ENCODE measurements around the gene PLAC9.

PLAC9 gene

DNA sequence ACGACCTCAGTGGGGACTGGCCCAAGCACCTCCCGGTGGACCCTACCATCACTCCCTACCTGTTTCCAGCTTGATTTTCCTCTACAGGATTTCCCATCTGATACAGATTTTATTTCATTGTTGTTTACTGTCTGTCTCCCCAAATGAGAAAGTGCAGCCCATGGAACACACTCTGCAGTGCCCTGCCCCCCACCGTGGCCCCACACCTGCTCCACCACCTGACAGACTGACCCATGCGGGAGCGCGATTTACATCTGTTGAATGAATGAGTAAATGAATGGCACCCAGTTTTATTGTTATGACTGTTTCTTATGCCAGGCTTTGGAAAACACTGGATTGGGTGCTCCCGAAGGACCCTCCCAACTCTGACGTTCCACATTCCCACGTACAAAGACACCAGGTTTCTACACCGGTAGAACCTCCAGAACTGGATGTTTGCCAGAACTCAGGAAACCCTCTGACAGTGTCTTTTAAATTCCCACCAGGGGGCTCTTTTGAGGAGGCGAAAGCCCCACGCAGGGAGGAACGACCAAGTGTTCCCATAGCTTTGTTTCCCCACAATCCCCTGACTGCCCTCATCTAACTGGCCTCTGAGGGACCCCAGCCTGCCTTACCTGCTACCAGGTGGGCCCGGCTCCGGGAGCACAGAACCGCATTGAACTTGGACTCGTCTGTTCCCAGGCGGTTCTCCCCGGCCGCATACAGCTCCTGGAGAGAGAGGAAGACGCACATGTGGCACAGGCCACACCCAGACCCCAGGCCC lies 29.0 kb downstream of the PLAC9 start:
- DNase-seq = no peak

DNA sequence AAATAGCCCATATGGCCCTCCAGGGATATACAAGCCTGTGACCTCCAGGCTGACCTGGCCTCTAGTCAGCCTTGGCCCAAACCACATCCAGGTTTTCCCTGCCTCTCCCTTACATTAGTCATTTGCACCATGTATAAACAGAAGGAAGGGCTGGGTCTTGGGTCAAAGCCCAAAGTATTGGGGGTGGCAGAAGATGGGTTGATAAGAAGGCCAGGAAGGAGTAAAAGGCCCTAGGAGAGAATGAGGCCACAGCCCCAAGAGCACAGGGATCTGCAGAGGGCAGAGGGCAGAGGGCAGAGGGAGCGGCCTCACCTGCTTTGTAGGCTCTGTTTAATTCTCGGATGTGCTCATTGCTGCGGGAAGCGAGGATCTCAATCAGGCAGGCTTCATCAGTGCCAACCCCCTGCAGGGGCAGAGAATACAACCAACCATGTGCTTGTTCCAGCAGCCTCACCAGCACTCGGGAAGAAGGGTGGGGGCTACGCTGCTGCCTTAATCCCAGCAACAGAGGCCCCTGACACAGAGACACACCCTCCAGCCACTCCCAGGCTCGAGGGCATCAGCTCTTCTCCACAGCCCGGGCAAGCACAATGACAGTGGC lies 31.3 kb downstream of the PLAC9 start:
- no peak for DNase-seq

DNA sequence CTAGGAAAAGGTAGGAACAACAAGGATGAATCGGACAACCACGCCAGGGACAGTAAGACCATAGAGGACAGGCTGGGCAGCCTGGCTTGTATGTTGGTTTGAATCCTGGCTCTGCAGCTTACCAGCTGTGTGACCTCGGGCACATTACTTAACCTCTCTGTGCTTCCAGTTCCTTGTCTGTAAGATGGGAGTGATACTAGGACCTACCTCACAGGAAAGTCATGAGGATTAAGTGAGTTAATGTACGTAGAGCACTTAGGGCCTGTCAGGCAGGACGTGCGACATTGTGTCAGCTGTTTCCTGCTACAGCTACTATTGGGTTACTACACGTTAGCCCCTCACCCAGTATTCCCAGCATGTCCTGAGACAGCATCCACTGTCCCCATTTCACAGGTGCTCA lies 32.1 kb downstream of the PLAC9 start:
- no peak for DNase-seq

DNA sequence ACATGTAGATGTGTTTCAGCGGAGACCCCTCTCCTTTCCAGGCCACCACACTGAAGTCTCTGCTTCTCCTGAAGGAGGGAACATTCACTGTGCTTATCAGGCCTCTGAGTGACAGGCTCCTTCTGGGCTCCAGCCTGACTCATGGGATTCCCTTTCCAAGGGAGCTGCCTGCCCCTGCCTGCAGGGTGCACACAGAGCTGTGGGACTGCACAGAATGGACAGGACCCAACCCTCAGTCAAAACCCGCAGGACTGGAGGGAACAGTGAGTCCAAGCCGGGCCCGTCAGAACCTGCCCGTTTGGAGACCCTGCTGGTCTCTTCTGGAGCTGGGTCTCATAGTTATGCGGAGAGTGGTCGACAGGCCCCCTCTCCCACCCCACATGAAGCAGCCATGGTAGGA lies 32.6 kb downstream of the PLAC9 start:
- DNase-seq = no peak

DNA sequence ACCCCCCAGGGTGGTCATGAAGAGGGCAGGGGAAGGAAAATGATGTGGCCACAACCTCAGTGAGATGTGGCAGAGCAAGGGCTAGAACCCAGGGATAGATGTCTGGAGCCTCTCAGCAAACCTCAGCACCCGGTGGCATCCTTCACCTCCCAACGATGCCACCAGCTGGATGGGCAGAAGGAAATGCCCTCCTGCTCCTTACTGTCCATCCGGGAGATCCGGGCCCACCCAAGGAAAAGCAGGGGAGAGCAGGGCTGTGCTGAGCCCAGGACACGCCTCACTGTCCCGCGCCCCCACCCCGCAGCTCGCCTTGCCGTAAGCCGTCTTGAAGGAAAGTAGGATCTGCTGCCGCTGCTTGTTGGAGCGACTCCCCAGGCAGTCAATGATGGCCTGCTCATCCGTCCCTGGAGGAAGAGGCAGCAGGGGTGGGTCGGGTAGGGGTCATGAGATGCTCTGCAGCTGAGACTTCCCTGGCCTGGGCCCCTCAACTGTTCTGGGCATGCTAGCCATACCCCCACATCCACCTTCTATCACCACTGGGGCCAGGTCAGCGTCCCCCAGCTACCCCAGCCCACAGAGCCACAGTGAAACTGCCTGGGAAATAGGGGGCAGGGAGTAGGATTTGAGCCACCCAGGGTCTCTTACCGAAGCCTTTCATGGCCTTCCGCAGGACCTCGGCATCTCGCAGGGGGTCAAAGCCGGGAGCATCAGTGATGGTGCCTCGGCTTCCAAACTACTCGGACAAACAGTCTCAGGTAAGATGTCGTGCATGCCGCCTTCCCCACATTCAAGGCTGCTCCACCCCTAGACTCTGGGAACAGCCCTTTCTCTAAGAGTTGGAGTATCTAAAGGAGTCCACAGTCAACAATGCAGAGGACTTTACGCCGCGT lies 34.3 kb downstream of the PLAC9 start:
- no peak for DNase-seq

DNA sequence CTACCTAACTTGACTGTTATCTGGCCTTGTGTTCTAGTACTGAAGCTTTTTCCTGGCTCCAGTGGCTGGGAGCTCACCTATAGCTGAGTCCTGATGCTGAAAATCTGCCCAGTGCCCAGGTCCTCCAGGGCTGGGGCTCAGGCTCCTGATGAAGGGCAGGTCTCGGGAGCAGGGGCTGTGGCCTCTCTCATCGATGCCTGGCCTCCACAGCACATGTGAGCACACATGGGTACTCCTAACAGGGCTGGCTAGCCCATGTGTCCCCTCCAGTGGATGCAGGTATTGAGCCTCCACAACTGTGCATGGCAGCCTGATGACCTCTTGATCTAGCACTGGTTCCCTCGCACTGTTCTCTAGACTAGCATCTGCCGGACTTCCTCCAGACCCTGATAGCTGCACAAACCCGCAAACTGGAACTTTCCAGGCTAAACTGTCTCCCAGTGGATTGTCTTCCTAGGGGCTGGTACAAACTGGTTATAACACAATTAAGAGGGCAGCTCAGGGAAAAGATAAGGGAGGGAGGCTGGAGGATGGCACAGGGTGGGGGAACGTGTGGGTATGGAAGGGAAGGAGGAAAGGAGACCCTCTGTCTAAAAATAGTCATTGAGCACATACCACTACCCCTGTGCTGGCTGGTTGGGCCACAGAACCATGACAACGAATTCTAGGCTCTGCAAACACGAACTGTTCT lies 35.1 kb downstream of the PLAC9 start:
- no peak for DNase-seq

DNA sequence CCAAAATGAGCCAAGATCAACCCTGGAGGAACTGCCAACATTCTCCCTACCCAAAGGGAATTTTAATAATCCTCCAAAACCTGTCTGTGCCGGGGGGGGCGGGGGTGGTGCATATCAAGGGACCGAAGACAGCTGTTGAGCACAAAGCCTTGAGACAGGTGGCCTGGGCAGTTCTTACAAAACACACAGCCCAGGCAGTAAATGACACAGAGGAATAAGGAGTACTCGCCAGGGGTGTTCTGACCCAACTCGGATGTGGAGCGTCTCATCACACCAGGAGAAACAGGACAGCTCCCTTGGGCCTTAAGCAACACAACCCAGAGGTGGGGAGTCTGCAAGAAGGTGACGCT lies 35.6 kb downstream of the PLAC9 start:
- no peak for DNase-seq

DNA sequence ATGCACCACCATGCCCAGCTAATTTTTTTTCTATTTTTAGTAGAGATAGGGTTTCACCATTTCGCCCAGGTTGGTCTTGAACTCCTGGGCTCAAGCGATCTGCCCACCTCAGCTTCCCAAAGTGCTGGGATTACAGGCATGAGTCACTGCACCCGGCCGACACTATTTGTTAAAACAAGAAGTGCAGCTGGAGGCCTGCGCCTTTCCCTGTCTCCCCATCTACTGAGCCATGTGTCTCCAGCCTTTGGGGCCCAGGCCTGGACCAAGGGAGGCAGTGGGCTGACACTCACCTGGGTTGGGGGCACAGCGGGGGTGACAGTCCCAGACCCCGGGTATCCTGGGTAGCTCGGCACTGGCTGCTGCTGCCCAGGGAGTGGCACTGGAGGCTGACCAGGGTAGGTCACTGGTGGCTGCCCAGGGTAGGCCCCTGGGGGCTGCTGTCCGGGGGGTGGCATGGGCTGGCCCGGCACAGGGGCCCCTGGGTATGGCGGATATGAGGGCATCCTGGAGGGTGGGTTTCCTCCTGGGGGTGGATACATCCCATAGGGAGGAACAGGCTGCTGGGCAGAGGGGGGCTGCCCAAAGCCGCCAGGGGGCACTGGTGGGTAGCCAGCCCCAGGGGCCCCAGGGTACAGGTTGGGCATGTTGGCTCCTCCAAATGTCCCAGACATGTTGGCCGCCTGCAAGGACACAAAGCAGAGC lies 36.3 kb downstream of the PLAC9 start:
- no peak for DNase-seq

DNA sequence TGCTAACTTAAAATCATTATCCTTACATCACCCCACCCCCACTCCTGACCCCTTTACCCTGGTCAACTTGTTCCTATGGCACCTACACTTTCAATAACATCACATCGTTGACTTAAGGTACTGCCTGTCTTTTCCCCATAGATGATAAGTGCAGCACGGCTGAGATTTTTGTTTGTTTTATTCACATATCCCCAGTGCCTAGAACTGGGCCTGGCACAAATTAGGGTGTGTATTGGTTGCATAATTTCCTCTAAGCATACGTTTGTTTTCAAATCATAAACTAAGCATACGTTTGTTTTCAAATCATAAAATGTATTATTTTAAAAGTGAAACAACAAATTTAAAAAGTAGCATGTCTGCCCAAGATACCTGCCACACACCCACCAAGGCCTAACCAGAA lies 37.5 kb downstream of the PLAC9 start:
- no peak for DNase-seq

DNA sequence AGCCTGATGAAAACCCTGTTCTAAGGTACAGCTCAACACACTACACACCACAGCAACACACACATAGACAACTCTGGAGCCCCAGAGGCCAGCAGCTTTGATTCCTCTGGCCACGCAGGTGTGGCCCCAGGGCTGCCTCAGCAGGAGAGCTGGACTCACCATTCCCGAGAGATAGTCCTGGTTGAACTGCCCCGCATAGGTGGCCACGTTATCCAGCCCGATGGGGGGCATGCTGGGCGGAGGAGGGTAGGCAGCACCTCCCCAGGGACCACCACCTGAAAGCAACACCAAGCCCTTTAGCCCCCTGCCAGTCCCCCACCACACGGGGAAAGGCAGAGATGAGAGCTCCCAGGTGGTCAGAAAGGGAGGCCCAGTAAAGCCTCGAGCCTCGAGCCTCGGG lies 38.1 kb downstream of the PLAC9 start:
- DNase-seq = no peak

DNA sequence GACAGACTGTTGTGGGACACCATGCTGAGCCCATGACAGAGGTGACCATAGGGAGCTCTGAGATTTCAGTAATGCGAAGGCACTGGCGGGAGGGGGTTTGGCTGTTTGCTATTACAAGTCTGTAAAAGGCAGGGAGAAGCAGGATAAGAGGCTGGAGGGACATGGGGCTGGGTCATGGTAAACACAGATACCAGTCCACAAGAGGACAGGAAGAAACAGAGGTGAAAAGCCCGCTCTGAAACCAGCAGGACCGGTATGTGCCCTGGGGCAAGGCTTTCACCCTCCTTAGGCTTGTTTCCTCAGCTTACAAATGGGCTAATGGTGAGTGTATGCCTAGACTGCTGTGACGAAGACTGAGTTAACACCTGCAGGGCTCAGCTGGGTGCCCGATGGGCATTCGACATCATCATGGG lies 38.7 kb downstream of the PLAC9 start:
- DNase-seq = no peak

DNA sequence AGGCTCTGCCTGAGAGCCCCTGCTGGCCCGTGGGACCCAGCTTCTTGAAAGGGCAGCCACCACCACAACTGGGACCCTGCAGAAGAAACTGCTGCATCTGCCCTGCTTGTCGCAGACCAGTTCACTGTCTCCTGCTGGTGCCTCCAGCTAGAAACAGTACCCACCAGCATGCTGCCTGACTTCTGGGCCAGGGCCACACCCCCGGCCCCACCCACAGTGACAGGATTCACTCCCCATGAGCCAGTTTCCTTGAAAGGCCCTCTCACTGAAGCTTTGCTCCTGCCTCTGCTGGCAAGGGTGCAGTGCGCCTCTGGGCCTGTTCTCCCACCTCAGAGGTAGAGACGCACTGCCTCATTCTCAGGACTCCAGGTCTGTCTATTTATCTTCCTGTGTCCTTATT lies 40.4 kb downstream of the PLAC9 start:
- DNase-seq = no peak

DNA sequence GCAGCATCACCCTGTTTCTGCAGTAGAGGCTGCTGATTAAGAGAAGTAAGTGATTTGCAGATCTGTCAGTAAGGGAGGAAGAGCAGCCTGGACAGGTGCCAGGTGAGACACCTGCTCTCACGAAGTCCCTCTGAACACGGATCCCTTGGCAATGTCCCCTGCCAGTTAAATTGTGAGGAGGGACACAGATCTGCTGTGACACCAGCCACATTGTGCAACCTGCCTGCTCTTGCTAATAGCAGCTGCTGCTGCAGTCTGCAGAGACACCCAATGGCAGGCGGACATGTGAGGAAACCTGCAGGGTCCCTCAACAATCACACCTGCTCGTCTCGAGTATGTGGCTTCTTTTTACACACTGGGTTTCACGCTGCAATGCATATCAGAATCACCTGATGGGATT lies 40.9 kb downstream of the PLAC9 start:
- DNase-seq = no peak

DNA sequence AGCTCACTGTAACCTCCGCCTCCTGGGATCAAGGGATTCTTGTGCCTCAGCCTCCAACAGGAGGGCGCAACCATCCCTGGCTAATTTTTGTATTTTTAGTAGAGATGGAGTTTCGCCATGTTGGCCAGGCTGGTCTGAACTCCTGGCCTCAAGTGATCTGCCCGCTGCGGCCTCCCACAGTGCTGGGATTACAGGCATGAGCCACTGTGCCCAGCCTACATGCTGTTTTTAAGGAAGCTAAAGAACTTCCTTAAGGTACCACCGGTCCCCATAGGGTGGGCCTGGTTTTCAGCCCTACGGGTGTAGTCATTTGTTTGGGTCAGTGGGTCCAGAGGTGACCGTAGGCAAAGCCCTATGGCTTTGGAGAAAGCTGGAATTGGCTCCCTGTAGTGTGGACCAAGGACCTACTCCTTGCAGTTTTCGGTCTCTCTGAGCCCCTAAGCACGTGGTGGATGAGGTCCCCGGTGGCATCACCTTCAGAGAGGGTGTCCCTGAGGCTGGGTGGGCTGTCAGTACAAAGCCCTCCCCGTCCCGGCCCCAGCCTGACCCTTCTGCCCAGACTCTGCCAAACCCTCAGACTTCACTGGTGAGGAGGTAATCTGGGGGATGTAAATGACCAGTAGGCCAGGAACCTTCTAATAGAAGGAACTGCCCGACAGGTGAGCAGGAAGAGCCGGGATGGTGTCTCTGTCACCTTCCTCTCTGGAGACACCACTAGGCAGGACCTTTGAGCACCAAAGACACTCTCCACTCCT lies 42.3 kb downstream of the PLAC9 start:
- DNase-seq = no peak

DNA sequence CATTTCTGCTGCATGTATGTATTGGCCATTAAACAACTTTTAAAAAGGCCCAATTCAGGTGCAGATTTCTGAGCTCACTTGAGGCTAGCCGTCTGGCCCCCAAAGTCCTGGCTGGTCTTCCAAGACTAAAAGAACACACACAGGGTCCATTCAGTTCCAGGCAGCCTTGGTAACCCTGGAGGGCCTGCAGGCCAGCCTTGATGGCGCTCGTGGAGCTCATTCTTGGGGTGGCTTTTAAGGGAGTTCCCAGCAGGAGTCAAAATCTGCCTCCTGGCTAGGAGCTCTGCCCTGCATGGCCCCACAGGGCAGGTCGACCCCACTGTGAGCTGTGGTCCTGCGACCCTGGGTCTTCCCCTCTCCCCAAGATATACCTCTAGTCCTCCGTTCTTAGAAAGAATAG lies 44.0 kb downstream of the PLAC9 start:
- no peak for DNase-seq

DNA sequence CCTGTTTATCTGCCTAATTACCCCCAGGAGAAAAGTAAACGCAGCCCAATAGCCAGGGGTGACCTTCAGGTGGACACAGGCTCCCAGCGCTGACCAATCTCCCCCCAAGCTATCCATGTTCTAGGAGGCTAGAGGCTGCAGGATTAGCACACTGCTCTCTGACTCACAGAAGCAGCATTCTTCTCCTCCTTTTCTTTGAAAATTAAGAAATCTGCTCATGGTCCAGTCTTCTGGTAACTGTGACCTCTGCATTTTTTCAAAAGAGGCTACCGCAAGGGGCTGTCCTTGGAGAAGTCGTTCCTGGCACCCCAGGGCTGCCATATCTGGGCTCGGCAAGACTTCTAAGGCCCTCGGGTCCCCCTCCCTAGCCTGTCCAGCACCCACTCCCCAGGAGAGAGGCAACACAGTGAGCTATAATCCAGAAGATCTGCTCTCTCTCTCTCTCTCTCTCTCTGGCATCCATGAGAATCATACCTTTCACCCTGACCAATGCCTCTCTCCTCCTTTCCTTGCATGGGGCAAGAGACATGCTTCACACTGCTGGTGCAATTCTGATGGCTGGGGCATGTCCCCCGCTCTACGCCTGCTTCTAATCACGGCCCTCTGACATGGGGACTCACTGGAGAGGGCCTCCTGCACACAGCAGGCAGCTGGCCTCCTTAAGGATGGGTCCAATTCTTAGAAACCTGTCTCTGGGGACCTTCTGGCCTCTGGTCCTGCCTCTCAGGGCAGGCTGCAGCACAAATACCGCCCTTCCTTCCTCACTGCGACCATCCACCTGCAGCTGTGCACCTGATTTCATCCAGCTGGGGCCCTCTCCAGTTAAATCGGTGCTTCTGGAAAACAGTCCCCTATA lies 45.5 kb downstream of the PLAC9 start:
- DNase-seq = no peak

DNA sequence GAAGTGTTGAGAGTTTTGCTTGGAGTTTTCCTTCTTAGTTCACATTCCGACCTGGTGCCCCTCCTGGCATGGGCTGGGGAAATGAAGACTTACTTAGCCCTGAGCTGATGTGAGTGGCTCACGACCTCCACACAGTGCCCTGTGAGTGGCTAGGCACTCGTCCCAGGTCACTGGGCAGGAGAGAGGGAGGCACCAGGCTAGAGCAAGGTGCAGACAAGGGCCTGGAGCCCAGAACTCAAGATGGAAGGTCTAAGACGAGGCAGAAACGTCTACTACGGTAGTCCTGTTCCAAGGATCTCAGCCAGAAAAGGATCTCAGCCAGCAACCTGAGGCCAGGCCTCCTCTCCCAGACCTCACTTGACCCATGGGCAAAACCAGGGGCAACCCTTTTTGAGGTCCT lies 50.5 kb downstream of the PLAC9 start:
- DNase-seq = no peak

DNA sequence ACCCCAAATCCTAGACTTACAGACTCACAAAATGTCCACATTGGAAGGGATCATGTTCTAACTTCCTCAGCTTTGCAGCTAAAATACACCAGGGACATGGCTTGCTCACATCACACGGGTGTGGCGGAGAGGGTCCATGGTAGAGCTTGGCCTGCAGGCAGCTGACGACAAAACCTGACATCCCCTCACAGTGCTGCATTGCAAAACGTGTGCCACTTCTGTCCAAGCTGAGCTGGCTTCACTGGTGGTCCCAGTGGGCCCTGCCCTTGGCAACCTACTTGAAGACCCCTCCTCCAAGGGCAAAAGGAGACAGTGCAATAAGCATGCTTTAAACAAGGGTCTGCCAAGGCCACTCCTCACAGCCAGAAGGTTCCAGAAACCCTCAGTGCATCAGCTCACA lies 50.9 kb downstream of the PLAC9 start:
- no peak for DNase-seq

DNA sequence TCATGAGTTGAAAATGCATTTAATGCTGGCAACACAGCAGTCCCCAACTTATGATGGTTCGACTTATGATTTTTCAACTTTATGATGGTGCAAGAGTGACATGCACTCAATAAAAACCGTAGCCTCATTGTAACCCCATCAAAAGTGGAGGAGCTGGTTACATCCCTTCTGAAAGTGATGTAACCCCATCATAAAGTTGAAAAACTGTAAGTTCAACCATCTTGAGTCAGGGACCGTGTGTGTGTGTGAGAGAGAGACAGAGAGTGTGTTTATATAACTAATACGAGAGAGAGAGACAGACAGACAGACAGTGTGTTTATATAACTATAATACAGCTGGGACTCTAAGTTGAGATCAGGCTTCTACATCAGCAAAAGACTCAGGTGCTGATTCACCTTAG lies 51.8 kb downstream of the PLAC9 start:
- DNase-seq = no peak

DNA sequence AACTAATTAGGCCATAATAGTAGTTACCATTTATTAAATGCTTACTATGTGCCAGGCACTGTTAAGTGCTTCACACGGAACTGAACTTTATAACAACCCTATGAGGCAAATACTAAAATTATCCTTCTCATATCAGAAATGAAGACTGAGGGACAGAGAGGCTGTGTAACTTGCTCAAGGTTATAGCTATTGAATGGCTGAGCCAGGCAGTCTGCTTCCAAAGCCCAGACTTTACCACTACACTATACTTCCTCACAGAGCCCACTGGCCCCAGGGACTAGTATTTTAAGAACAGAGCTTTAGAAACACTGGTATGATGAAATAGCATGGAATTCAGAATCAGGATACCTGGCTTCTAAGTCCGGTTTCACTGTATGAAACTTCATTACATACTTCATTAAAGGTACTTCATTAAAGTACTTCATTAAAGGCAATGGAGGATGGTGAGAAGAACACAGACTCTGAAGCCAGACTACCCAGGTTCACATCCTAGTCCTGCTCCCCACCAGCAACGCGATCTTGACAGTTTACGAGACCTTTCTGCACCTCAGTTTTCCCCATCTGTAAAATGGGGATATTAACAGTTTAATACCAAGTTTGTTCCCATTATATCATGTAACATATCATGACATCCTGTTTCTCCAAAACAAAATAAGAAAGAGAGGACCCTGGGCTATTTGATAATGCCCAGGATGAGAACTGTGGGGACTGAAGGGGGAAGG lies 53.2 kb downstream of the PLAC9 start:
- no peak for DNase-seq

Measured in activated gamma-delta T cell (primary cell).